IMR-90 (cell line): ENCODE measurements around the gene CROCC2. TPM values are rescaled to one million over a fixed set of nuclear protein-coding genes. Genes with fewer than 3 reads are reported as not detected.

Experiments
- ATAC-seq: fragments of 200-7000 bp; cut with Tn5 transposase; 2 replicates; pipeline ENCODE4 v1.9.1; 2020; ENCODE audit warnings: low read depth, mild to moderate bottlenecking, moderate library complexity
- BruUV-seq: library from RNA; stranded (reverse); fragments of 400-500 nt; replicated peaks from 2 replicates; lab custom pipeline; 2021; lab: Mats Ljungman, UMichigan
- CTCF ChIA-PET: fragments of 300-600 bp; formaldehyde crosslinking; extraction: SDS; loops from one replicate; lab custom pipeline; 2021; ENCODE audit warnings: antibody characterized with exemption; lab: Yijun Ruan, JAX
- POLR2A ChIA-PET: fragments of 300-600 bp; sonication (Branson Sonifier 250); formaldehyde crosslinking; loops from one replicate; lab custom pipeline; 2022; ENCODE audit warnings: antibody characterized with exemption; ENCODE audit not compliant: unreplicated experiment; lab: Charles Lee
- DNase-seq: peaks from one replicate; pipeline ENCODE4 v3.0.0; 2013
- H2AFZ ChIP-seq: replicated peaks from 2 replicates; pipeline ENCODE3; 2013; ENCODE audit warnings: low read length, mild to moderate bottlenecking; ENCODE audit not compliant: poor library complexity
- H2AK5ac ChIP-seq: 2 replicates; pipeline ENCODE4 v1.6.1; 2013; ENCODE audit warnings: low read depth, low read length, inconsistent platforms
- H2AK9ac ChIP-seq: replicated peaks from 2 replicates; pipeline ENCODE3; 2013; ENCODE audit warnings: mild to moderate bottlenecking, low read depth, low read length, moderate library complexity; ENCODE audit not compliant: poor library complexity
- H2BK120ac ChIP-seq: 2 replicates; pipeline ENCODE4 v1.6.1; 2013; ENCODE audit warnings: low read depth, low read length, inconsistent platforms
- H2BK15ac ChIP-seq: 3 replicates; pipeline ENCODE4 v1.6.1; 2013; ENCODE audit warnings: low read depth, low read length, inconsistent platforms
- H2BK20ac ChIP-seq: 2 replicates; pipeline ENCODE4 v1.6.1; 2013; ENCODE audit warnings: low read depth, mild to moderate bottlenecking, inconsistent platforms, low read length, moderate library complexity
- H2BK5ac ChIP-seq: 2 replicates; pipeline ENCODE4 v1.6.1; 2013; ENCODE audit warnings: mild to moderate bottlenecking, low read depth, low read length, inconsistent platforms; ENCODE audit not compliant: poor library complexity, severe bottlenecking
- H3K14ac ChIP-seq: replicated peaks from 2 replicates; pipeline ENCODE4 v1.6.1; 2013; ENCODE audit warnings: low read depth, low read length, inconsistent platforms
- H3K18ac ChIP-seq: 2 replicates; pipeline ENCODE4 v1.6.1; 2013; ENCODE audit warnings: low read depth, low read length, control low read depth
- H3K23ac ChIP-seq: 2 replicates; pipeline ENCODE4 v1.6.1; 2013; ENCODE audit warnings: low read depth, low read length, inconsistent platforms
- H3K27ac ChIP-seq: 2 replicates; pipeline ENCODE4 v1.5.1; 2013; ENCODE audit warnings: mild to moderate bottlenecking, control low read depth, low read length; ENCODE audit not compliant: insufficient read depth
- H3K27me3 ChIP-seq: 2 replicates; pipeline ENCODE4 v1.6.1; 2013; ENCODE audit warnings: low read length; ENCODE audit not compliant: control insufficient read depth, insufficient read depth
- H3K36me3 ChIP-seq: 2 replicates; pipeline ENCODE4 v1.6.1; 2013; ENCODE audit warnings: low read length, mixed read lengths; ENCODE audit not compliant: control insufficient read depth, insufficient read depth
- H3K4ac ChIP-seq: 2 replicates; pipeline ENCODE4 v1.6.1; 2013; ENCODE audit warnings: low read depth, low read length, inconsistent platforms
- H3K4me1 ChIP-seq: 2 replicates; pipeline ENCODE4 v1.6.1; 2013; ENCODE audit warnings: low read length, mixed read lengths; ENCODE audit not compliant: control insufficient read depth, insufficient read depth
- H3K4me2 ChIP-seq: 2 replicates; pipeline ENCODE4 v1.6.1; 2013; ENCODE audit warnings: low read depth, mild to moderate bottlenecking, control low read depth, low read length, moderate library complexity
- H3K4me3 ChIP-seq: 2 replicates; pipeline ENCODE4 v1.5.1; 2013; ENCODE audit warnings: low read depth, mild to moderate bottlenecking, control low read depth, low read length, moderate library complexity; ENCODE audit not compliant: insufficient read depth
- H3K56ac ChIP-seq: 2 replicates; pipeline ENCODE4 v1.6.1; 2013; ENCODE audit warnings: low read length, inconsistent platforms; ENCODE audit not compliant: insufficient read depth; ENCODE audit errors: extremely low read depth
- H3K79me1 ChIP-seq, 2 experiments: 2 replicates each; pipeline ENCODE4 v1.6.1; 2013; ENCODE audit warnings: low read length in 2 of 2, inconsistent platforms in 1 of 2, low read depth in 1 of 2
- H3K9ac ChIP-seq: 2 replicates; pipeline ENCODE4 v1.6.1; 2013; ENCODE audit warnings: low read depth, low read length, control low read depth
- H3K9me1 ChIP-seq: 2 replicates; pipeline ENCODE4 v1.6.1; 2013; ENCODE audit warnings: low read length, inconsistent platforms; ENCODE audit not compliant: insufficient read depth
- H3K9me3 ChIP-seq: 2 replicates; pipeline ENCODE4 v1.6.1; 2013; ENCODE audit warnings: low read length; ENCODE audit not compliant: control insufficient read depth, insufficient read depth
- H4K20me1 ChIP-seq: 2 replicates; pipeline ENCODE4 v1.6.1; 2013; ENCODE audit warnings: low read length, inconsistent platforms; ENCODE audit not compliant: insufficient read depth
- H4K5ac ChIP-seq: 2 replicates; pipeline ENCODE4 v1.6.1; 2013; ENCODE audit warnings: mild to moderate bottlenecking, low read depth, low read length, control low read depth
- H4K8ac ChIP-seq, 2 experiments: 2 replicates each; pipeline ENCODE4 v1.6.1; 2013; ENCODE audit warnings: low read depth in 2 of 2, low read length in 2 of 2, control low read depth in 1 of 2, inconsistent platforms in 1 of 2
- H4K91ac ChIP-seq: 2 replicates; pipeline ENCODE4 v1.6.1; 2013; ENCODE audit warnings: low read depth, low read length, inconsistent platforms; ENCODE audit not compliant: insufficient read depth
- BHLHE40 ChIP-seq: fragments of 150-350 bp; IDR thresholded peaks from 2 replicates; pipeline ENCODE4 v1.6.1; 2016; ENCODE audit warnings: mild to moderate bottlenecking, low read depth, low read length
- MAZ ChIP-seq: IDR thresholded peaks from 2 replicates; pipeline ENCODE4 v1.6.1; 2012; ENCODE audit warnings: low read depth, mild to moderate bottlenecking, low read length, improper control_type of control experiment, moderate library complexity, borderline replicate concordance
- USF2 ChIP-seq: fragments of 150-350 bp; IDR thresholded peaks from 2 replicates; pipeline ENCODE4 v1.6.1; 2017; ENCODE audit warnings: mild to moderate bottlenecking, antibody characterized with exemption, low read length, low read depth
- WGBS, 2 experiments: methylation state at CpG; one replicate each; pipeline versions ENCODE4 v1.1.5 to v1.1.7; 2013; ENCODE audit warnings: missing lambda C conversion rate in 2 of 2; ENCODE audit not compliant: insufficient read length in 1 of 2; ENCODE audit errors: extremely low coverage in 2 of 2; 5-methylcytosine and 5-hydroxymethylcytosine counted together
- dilution Hi-C: fragments of 300-500 bp; cut with HindIII; formaldehyde crosslinking; loops from one replicate; pipeline ENCODE4 v1.14.3; 2018; ENCODE audit warnings: low sequenced_read_pairs; ENCODE audit not compliant: unreplicated experiment
- in situ Hi-C: fragments of 300-500 bp; cut with MboI; formaldehyde crosslinking; loops from 3 replicates; pipeline ENCODE4 v1.14.3; 2019; ENCODE audit warnings: low sequenced_read_pairs, inconsistent platforms, mixed read lengths
- intact Hi-C: fragments of 100-400 bp; cut with micrococcal nuclease; formaldehyde crosslinking; loops from 2 replicates; pipeline ENCODE4 v1.10.0; 2022
- polyA plus RNA-seq, 3 experiments: library from polyadenylated mRNA; depleted of rRNA; stranded (reverse); fragments of >200 nt; gene quantifications; 2 replicates each; pipeline ENCODE4 v1.2.3, GENCODE V29; 2012; ENCODE audit warnings: low replicate concordance in 1 of 3
- total RNA-seq: library from RNA; depleted of rRNA; stranded (reverse); fragments of >200 nt; gene quantifications from 2 replicates; pipeline ENCODE4 v1.2.3, GENCODE V29; 2012

CROCC2 gene
- total and polyA plus RNA-seq, 2 of the 4 experiments (the other 2 are of a cell fraction): not detected

GRCh38 chr2:241029599-241030332 is 123.6 kb downstream of the CROCC2 start:
- WGBS, 2 experiments: 86% methylated on average over 7 of the region's 17 CpGs; no CpG with 5 or more reads in 1 of the 2 experiments
- dilution Hi-C loops: no loop called here
- ATAC-seq: no peak

More at GRCh38 chr2:241029599-241030332, 123.6 kb downstream of the CROCC2 start:
- no peak overlapping the region for H2AK9ac ChIP-seq
- H3K23ac ChIP-seq: no peak overlapping the region
- no peak overlapping the region for H2BK120ac ChIP-seq
- H3K18ac ChIP-seq: no peak overlapping the region
- H3K9ac ChIP-seq: no peak overlapping the region
- ChIA-PET CTCF (no interaction called here), POLR2A (no interaction called here)
- peaks cover 12% of the 10 kb centered on the region; the same call in 1 of the 2 replicates for H3K36me3 ChIP-seq
- H3K14ac ChIP-seq: no peak overlapping the region
- no peak overlapping the region for H3K27ac ChIP-seq
- no peaks in the 10 kb centered on the region for H3K9me1 ChIP-seq
- peaks cover 11% of the 10 kb centered on the region for H3K9me3 ChIP-seq
- no peak overlapping the region for H4K8ac ChIP-seq
- no peak overlapping the region for H4K5ac ChIP-seq
- no peak overlapping the region for H3K4me2 ChIP-seq
- no TSS peak for BruUV-seq
- no peak overlapping the region for H3K4me3 ChIP-seq
- H3K4me1 ChIP-seq: no peaks in the 10 kb centered on the region
- in situ Hi-C loops (no loop called here), intact Hi-C loops (no loop called here)
- H2AK5ac ChIP-seq: no peak overlapping the region
- no peak overlapping the region for H4K91ac ChIP-seq
- H2AFZ ChIP-seq: no peak overlapping the region
- no peak for DNase-seq
- no peak overlapping the region for H2BK20ac ChIP-seq
- no peaks in the 10 kb centered on the region for H3K79me1 ChIP-seq
- no peaks in the 10 kb centered on the region for H3K27me3 ChIP-seq
- TF ChIP-seq BHLHE40: no peak
- TF ChIP-seq MAZ: no peak
- TF ChIP-seq USF2: no peak
- no peak overlapping the region for H2BK5ac ChIP-seq
- no peaks in the 10 kb centered on the region; the same call in 1 of the 2 replicates for H4K20me1 ChIP-seq
- no peak overlapping the region for H3K4ac ChIP-seq
- H3K56ac ChIP-seq: no peak overlapping the region
- no peak overlapping the region for H2BK15ac ChIP-seq
